22Rv1 (cell line): ENCODE data around the gene SEMA6D.

Experiments used
- H3K27ac ChIP-seq: fragments of 450-650 bp; 2 replicates; pipeline ENCODE4 v1.5.1; 2017
- CTCF ChIP-seq: fragments of 450-650 bp; IDR thresholded peaks from 2 replicates; pipeline ENCODE4 v1.5.1; 2017; ENCODE audit warnings: mild to moderate bottlenecking
- ZFX ChIP-seq: fragments of 450-650 bp; IDR thresholded peaks from 2 replicates; pipeline ENCODE4 v1.6.1; 2017; ENCODE audit warnings: antibody characterized with exemption, borderline replicate concordance

The SEMA6D gene

GRCh38 chr15:47742742-47743141 lies 25.4 kb downstream of the SEMA6D start:
- H3K27ac ChIP-seq, result no peak overlapping the region
- no peak for TF ChIP-seq CTCF
- no peak for TF ChIP-seq ZFX

GRCh38 chr15:47743385-47743784 lies 26.1 kb downstream of the SEMA6D start:
- no peak for TF ChIP-seq CTCF
- no peak for TF ChIP-seq ZFX

GRCh38 chr15:47743886-47744285 lies 26.6 kb downstream of the SEMA6D start:
- H3K27ac ChIP-seq, result no peak overlapping the region
- TF ChIP-seq ZFX (no peak), CTCF (no peak)

More at GRCh38 chr15:47743385-47743784, 26.1 kb downstream of the SEMA6D start:
- no peak overlapping the region for H3K27ac ChIP-seq

GRCh38 chr15:47744496-47744895 lies 27.2 kb downstream of the SEMA6D start:
- TF ChIP-seq ZFX (no peak), CTCF (no peak)
- no peak overlapping the region for H3K27ac ChIP-seq

DNA sequence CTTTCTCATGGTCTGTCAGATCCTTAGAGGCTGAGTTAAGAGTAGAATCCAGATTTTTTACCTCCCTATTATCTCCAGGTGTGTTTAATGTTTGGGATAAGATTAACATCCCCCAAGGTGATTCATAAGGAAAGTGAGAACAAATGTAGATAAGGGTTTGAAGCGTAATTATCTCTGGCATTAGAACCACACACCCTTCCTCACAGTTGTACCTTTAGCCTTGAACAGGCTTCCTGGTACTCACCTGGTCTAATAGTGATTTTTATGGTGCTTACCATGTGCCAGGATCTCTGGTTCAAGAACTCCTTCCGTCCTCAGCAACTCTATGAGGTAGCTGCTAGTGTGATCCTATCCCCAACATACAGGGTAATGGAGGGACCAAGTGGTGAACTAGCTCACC lies 27.7 kb downstream of the SEMA6D start:
- TF ChIP-seq CTCF (no peak), ZFX (no peak)
- no peak overlapping the region for H3K27ac ChIP-seq

GRCh38 chr15:47746516-47746915 lies 29.2 kb downstream of the SEMA6D start:
- H3K27ac ChIP-seq, result no peak overlapping the region
- TF ChIP-seq CTCF (no peak), ZFX (no peak)

- TF ChIP-seq ZFX (no peak), CTCF (no peak)
- no peak overlapping the region for H3K27ac ChIP-seq
These were observed 32.9 kb downstream of the SEMA6D start for GRCh38 chr15:47750030-47750739.
